GM13976 (cell line): ENCODE measurements around the gene IGF1R.

ENCODE experiments used
- DNase-seq: peaks from one replicate; pipeline ENCODE4 v3.0.0; 2012; ENCODE audit warnings: low spot score
- in situ Hi-C: fragments of 300-500 bp; cut with MboI; formaldehyde crosslinking; loops from one replicate; pipeline ENCODE4 v1.12.0; 2022; ENCODE audit warnings: low sequenced_read_pairs, mixed read lengths, inconsistent platforms; ENCODE audit not compliant: unreplicated experiment
- TF ChIP-seq, protein P1 (sequence below): IDR thresholded peaks from 2 replicates; pipeline ENCODE4 v1.5.1; 2012; ENCODE audit warnings: borderline replicate concordance, mild to moderate bottlenecking; ENCODE audit not compliant: insufficient read depth; ENCODE audit errors: extremely low read depth, missing control alignments, control extremely low read depth

Gene IGF1R

DNA sequence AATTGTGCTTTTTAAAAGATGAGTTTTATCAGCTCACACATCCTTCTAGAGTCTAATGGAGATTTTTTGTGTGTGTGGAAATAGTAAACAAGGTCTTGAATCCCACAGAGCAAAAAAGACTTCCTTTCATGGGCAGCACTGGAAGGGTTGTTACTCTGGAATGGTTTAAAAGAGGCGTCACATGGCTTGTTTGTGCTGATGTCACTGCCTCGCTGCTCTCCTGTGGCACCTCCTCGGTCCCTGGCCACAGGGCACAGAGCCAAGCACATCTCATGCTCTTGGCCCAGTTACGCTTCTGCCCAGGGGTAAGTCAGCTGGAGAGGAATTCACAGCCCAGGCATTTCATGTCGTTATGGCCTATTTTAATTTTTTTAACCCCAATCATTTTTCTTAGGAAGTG is 306.1 kb downstream of the IGF1R start:
- no peak for DNase-seq
- in situ Hi-C loops = no loop called here
- TF ChIP-seq, protein P1, sequence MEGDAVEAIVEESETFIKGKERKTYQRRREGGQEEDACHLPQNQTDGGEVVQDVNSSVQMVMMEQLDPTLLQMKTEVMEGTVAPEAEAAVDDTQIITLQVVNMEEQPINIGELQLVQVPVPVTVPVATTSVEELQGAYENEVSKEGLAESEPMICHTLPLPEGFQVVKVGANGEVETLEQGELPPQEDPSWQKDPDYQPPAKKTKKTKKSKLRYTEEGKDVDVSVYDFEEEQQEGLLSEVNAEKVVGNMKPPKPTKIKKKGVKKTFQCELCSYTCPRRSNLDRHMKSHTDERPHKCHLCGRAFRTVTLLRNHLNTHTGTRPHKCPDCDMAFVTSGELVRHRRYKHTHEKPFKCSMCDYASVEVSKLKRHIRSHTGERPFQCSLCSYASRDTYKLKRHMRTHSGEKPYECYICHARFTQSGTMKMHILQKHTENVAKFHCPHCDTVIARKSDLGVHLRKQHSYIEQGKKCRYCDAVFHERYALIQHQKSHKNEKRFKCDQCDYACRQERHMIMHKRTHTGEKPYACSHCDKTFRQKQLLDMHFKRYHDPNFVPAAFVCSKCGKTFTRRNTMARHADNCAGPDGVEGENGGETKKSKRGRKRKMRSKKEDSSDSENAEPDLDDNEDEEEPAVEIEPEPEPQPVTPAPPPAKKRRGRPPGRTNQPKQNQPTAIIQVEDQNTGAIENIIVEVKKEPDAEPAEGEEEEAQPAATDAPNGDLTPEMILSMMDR = no peak

DNA sequence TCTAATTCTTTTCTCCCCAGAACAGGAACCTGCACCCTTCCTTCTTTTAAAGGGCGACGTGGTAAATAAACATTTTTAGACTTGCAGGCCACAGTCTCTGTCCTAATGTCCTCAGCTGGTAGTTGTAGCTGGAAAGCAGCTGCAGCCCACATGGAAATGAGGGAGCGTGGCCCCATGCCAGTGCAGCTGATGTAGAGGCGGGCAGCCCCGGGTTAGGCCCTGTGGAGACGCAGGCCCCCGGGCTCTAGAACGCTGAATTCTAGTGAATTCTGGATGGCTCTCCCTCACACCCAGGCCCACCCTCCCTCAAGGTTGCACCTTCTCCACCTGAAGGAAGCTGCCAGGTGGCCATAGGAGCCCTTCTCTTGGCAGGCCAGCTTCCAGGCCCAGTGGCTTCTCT is 307.0 kb downstream of the IGF1R start:
- in situ Hi-C loops = no loop called here
- TF ChIP-seq, protein P1 = no peak
- DNase-seq = no peak

DNA sequence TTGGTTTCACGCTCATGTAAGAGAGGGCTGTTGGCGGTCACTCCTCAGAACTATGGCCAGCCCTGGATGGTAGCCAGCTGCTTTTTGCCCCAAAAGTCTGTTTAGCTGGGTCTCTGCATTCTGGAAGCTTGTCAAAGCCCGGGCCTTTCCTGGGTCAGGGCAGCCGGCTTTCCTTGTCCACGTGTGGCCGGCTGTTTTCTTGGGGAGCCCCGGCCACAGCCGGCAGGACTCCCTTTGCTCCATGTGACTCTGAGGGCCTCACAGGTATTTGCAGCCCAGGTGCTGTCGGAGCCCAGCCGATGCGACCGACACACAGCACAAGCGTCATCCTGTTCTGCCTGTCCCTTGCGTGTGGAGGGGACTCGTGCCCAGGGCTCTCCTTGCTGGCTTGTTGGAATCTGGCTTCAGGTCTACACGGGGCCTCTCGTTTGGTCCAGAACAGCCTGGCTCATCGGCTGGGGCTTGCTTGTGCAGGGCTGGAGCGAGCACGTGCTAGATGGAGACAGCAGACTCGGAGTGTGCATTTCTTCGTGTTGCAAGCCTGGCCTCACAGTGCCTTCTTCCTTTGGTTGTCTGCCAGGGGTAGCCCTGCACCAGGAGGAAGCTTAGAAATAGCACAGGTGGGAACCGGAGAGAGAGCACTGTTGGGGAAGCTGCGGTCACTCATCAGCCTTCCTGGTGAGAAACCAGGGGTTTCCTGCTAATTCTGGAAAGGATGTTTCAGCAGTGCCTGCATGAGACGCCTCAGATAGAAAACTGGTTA is 307.8 kb downstream of the IGF1R start:
- DNase-seq = no peak
- in situ Hi-C loops = no loop called here
- TF ChIP-seq, protein P1 = no peak

DNA sequence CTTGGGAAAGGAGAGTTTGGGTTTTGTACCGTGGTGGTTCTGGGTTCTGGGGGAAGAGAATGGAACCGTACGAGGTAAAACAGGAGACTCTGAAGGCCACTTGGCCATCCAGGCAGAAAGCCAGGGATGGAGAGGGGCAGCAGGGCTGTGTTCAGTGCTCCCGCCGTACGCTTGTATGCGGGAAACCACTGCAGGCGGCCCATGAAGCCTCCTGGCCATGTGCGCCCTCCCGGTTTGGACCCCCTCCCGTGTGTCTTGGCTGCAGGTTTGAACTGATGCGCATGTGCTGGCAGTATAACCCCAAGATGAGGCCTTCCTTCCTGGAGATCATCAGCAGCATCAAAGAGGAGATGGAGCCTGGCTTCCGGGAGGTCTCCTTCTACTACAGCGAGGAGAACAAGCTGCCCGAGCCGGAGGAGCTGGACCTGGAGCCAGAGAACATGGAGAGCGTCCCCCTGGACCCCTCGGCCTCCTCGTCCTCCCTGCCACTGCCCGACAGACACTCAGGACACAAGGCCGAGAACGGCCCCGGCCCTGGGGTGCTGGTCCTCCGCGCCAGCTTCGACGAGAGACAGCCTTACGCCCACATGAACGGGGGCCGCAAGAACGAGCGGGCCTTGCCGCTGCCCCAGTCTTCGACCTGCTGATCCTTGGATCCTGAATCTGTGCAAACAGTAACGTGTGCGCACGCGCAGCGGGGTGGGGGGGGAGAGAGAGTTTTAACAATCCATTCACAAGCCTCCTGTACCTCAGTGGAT is 308.6 kb downstream of the IGF1R start:
- no peak for DNase-seq
- in situ Hi-C loops = no loop called here

DNA sequence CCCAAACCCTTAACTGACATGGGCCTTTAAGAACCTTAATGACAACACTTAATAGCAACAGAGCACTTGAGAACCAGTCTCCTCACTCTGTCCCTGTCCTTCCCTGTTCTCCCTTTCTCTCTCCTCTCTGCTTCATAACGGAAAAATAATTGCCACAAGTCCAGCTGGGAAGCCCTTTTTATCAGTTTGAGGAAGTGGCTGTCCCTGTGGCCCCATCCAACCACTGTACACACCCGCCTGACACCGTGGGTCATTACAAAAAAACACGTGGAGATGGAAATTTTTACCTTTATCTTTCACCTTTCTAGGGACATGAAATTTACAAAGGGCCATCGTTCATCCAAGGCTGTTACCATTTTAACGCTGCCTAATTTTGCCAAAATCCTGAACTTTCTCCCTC is 309.3 kb downstream of the IGF1R start:
- TF ChIP-seq, protein P1 = no peak
- in situ Hi-C loops = no loop called here
- DNase-seq = no peak

More for the DNA sequence above, 308.6 kb downstream of the IGF1R start:
- TF ChIP-seq, protein P1 = no peak

DNA sequence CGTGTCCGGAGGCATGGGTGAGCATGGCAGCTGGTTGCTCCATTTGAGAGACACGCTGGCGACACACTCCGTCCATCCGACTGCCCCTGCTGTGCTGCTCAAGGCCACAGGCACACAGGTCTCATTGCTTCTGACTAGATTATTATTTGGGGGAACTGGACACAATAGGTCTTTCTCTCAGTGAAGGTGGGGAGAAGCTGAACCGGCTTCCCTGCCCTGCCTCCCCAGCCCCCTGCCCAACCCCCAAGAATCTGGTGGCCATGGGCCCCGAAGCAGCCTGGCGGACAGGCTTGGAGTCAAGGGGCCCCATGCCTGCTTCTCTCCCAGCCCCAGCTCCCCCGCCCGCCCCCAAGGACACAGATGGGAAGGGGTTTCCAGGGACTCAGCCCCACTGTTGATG is 309.7 kb downstream of the IGF1R start:
- TF ChIP-seq, protein P1 = no peak
- in situ Hi-C loops = no loop called here
- no peak for DNase-seq
